ENCODE measurements around the gene DGCR6.
"Not testable (repeated sequence)": the region's sequence is repeated elsewhere in the genome, so short reads cannot be mapped to it uniquely, and the experiment has no call there.

Gene DGCR6

GRCh38 chr22:18961201-18961600 is 55.1 kb downstream of the DGCR6 start:
- DNase-seq = not testable (repeated sequence)

Measured in suppressor macrophage treated with lipopolysaccharide for 4 hours (primary cell).